OCI-M2 (cell line): Measurements from ENCODE around the gene IDUA.
"Not testable (repeated sequence)": the region's sequence is repeated elsewhere in the genome, so short reads cannot be mapped to it uniquely, and the experiment has no call there.

Experiments
- DNase-seq: peaks from one replicate; lab custom pipeline; 2025; ENCODE audit not compliant: unreplicated experiment; lab: John Stamatoyannopoulos, UW

Gene IDUA

DNA sequence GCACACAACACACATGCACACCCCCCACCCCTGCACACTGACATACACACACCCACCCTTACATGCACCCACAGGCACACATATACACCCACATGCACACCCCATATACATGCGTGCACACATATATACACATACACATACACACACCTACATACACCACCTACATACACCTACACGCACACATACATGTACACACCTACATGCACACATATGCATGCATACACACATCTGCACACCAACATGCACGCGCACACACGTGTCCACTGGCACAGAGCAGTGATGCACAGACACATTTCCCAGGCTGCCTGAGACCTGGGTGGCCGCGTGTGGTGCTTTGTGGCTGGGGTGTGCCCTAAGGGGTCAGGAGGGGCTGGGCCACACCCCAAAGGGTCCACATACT, 56.3 kb downstream of the IDUA start:
- no peak for DNase-seq

DNA sequence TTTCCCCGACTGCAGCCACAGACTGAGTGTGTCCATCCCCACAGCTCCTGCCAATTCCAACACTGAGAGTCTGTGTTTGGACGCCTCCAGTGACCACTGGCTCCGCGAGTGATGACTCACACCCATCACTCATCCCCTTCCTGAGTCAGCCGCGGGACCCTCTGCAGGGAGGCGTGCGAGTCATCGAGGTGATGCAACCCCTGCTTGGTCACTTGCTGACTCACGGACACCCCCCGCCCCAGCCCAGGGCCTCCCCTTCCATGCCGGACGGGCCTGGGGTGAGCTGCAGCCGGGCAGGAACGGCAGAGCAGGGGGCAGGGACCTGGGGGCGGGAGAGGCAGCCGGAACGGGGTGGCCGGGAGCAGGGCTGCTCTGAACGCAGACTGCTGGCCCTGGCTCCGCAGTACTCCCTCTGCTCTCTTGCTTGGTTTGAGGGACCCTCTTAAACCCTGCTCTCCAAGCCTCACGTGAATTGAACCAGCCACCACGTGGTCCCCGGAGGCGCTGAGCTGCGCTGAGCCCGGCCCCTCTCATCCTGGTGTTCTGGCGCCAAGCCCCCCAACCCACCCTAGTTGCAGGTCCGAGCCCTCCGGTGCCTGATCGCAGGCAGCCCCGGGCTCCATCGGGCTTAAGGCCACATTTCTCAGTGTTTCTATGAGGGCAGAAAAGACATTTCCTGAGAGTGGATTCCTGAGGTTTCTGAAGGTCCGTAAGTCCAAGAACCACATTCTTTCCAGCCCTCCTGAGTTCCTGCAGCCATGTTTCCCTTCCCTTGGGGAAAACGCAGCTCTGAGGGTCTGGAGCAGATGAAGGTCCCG, 57.0 kb downstream of the IDUA start:
- DNase-seq: peak; percentile 1

- no peak for DNase-seq
Measured at GRCh38 chr4:1044469-1045192, 57.8 kb downstream of the IDUA start.

DNA sequence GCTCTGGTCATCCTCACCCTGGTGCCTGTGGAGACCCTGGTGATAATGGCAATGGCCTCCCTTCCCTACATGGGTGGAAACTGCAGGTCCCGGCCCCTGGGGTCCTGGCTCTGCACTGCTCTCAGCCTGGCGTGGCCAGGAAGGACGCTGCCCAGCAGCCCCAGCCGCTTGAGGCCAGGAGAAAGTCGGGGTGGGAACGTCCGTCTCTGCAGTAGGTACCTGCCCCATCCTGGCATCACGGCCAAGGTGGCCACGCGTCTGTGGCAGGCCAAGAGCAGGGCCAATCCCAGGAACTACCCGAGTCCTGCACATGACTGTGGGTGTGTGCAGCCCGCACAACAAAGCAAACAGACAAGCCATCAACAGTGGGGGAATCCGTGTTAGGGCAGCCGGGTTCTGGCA, 58.4 kb downstream of the IDUA start:
- no peak for DNase-seq

DNA sequence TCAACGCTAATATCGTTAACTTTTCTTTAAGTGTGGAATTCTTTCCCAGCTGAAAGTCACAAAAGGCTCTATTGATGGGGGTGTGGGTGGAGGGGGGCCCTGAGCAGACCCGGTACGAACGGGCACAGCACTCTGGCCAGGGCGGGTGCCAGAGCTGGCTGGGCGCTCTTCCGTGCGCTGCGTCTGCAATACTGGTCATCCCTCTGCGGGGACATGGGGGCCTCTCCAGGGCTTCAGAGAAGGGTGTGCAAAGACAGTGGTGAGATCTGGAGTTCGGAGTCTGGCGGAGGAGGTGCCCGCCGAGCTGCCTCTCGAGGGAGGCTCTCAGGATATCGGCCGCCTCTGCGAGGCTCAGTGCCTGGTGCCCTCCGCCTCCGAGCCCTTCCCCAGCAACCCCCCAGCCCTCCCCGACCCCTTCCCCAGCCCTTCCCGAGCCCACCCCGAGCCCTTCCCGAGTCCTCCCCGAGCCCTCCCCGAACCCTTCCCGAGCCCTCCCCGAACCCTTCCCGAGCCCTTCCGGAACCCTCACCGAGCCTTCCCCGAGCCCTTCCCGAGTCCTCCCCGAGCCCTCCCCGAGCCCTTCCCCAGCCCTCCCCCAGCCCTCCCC, 58.9 kb downstream of the IDUA start:
- DNase-seq: no peak

DNA sequence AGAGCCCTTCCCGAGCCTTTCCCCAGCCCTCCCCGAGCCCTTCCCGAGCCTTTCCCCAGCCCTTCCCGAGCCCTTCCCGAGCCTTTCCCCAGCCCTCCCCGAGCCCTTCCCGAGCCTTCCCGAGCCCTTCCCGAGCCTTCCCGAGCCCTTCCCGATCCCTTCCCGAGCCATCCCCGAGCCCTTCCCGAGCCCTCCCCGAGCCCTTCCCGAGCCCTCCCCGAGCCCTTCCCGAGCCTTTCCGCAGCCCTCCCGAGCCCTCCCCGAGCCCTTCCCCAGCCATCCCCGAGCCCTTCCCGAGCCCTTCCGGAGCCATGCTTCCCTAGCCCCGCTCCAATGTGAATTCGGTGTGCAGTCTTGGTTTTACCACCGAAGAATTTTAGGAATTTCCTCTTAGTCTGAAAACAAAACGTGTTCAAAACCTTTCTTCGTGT, 59.8 kb downstream of the IDUA start:
- not testable (repeated sequence) for DNase-seq

GRCh38 chr4:1047106-1047975, 60.5 kb downstream of the IDUA start:
- DNase-seq: no peak

DNA sequence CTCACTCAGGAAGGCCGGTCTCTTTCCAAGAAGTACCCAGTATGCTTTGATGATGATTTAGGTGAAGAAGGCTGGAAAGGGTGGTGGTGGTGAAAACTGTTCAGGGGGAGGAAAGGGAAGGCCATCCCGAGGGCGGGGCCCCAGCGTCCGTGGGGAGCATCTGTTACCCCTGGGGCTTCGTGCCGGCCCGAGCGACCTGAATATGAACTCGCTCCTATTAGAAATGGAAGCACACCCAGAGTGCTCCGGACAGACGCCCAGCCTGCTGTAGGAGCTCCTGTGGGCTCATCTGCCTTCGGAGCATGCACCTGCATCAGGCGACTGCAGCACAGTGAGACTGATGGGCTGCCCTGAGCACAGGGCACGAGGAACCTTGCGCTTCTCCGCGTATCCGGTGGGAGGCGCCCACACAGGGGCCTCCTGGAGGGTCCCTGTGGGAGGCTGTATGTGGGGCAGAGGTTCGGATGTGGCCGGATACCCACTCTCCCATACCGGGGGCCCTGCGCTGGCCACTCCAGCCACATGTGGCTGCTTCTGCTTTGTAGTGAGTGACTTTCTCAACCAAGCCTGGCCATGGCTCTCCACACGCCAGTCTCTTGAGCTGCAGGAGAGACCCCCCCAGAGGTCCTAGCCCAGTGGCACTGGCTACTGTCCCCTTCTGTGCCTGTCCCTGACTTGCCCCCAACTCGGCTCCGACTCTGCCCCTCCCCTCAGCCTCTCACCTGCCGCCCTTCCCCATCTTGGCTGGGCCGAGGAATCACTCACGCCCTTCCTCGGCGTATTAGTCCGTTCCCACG, 61.3 kb downstream of the IDUA start:
- no peak for DNase-seq

DNA sequence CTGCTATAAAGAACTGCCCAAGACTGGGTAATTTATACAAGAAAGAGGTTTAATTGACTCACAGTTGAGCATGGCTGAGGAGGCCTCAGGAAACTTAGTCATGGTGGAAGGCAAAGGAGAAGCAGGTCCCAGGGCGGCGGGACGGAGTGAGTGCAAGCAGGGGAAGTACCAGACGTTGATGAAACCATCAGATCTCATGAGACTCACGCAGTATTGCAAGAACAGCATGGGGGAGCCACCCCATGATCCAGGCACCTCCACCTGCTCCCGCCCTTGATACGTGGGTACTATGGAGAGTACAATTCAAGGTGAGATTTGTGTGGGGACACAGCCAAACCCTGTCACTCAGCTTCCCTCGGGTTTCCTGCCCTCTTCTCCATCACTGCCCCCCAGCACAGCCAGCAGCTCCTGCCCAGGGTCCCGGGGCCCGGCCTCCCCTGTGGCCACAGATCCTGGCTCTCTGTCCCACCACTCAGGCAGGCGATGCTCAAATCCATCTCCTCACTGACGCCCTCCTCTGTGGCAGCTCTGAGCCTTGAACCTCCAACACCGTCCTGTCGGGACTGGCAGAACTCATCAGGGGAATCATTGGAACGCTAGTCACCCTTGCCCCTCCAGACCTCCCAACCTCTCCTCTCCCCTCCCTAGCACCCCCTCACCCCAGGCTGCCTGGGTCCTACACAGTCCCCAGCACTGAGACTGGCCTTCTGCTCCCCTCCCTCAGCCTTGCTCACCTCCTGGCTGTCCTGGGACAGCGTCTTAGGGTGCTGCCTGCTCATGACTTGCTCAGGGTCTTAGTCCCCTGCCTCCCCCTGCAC, 62.1 kb downstream of the IDUA start:
- DNase-seq: no peak

- DNase-seq: no peak
Measured at GRCh38 chr4:1049591-1049905, 62.7 kb downstream of the IDUA start.

GRCh38 chr4:1050486-1051213, 63.8 kb downstream of the IDUA start:
- no peak for DNase-seq

- no peak for DNase-seq
Measured at GRCh38 chr4:1051472-1051871, 64.6 kb downstream of the IDUA start.

DNA sequence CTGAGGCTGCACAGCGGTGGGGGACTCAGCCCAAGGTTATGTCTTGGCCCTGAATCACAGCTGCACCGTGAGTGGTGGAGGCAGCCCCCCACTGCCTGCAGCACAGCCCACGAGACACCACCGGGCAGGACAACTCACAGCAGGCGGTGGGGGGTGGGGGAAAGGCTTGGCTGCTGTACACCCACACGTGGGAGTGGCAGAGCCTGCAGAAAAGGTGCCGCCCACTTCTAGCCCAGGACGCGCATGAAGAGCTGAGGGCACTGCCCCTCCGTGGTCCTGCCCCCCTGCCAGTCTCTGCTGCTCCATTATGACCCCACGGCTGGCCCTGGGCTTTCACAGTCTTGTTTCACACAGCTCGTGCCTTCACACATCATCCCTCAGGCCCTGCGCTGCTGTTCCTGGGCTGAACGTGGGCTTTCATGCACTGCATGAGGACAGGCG, 65.4 kb downstream of the IDUA start:
- DNase-seq: no peak

DNA sequence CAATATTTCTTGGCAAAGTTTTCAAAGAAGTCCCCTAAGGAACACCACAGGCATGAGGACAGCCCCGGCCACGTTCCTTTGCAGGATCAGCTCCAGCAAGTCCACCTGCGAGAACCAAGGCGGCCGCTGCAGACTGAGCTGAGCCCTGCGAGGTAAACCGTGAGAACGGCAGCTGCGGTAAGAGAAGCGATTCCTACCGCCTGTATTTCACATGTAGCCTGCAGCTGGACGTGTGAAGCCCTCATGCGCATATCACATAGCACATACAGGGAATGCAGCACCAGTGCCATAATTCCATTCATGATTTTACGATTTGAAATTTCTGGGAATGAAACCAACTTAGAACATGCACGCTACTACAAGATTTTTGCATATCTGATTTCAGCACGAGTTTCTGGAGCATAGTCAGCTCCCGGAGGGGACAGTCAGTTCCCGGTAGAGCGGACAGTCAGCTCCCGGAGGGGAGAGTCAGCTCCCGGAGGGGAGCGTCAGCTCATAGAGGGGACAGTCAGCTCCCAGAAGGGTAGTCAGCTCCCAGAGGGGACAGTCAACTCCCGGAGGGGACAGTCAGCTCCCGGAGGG, 66.3 kb downstream of the IDUA start:
- no peak for DNase-seq

GRCh38 chr4:1053891-1054290, 67.0 kb downstream of the IDUA start:
- DNase-seq: not testable (repeated sequence)
